Measurements from ENCODE around the gene DNAJC16. TPM values are rescaled to one million over a fixed set of nuclear protein-coding genes. Genes with fewer than 3 reads are reported as not detected.

Gene DNAJC16
- total RNA-seq, 1 experiment from 2014 or later, result 23.2 TPM

DNA sequence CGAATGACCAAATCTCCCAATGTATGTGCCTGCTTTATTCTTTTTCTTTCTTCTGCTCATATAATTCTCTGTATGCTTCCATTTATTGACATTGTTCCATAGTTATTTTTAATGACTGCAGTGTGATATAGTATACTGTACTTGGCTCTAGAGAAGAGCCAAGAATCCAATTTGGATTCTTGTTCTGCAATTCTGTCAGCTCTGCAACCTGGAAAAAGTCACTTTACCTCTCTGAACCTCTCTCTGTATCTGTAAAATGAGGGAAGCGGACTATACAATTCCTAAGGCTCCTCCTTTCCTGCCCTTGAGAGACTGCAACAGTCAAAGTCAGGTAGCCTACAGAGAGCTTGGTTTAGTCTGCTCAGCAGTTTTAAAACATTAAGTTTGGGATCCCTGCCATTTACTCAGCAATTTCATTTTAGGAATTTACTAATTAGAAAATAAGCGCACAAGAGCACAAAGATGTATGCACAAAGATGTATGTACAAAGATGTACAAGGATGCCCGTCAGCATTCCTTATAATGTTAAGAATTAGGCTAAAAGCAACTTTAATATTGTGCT, 14.7 kb downstream of the DNAJC16 start:
- no peaks in the 10 kb centered on the region for H3K9me3 ChIP-seq (replicated peaks)
- H3K4me1 ChIP-seq, result no peaks in the 10 kb centered on the region
- DNase-seq, result no peak
- H3K4me3 ChIP-seq, result no peak overlapping the region
- H3K27me3 ChIP-seq, result no peaks in the 10 kb centered on the region
- H3K36me3 ChIP-seq, result peaks cover 32% of the 10 kb centered on the region
- no peak overlapping the region for H3K27ac ChIP-seq

DNA sequence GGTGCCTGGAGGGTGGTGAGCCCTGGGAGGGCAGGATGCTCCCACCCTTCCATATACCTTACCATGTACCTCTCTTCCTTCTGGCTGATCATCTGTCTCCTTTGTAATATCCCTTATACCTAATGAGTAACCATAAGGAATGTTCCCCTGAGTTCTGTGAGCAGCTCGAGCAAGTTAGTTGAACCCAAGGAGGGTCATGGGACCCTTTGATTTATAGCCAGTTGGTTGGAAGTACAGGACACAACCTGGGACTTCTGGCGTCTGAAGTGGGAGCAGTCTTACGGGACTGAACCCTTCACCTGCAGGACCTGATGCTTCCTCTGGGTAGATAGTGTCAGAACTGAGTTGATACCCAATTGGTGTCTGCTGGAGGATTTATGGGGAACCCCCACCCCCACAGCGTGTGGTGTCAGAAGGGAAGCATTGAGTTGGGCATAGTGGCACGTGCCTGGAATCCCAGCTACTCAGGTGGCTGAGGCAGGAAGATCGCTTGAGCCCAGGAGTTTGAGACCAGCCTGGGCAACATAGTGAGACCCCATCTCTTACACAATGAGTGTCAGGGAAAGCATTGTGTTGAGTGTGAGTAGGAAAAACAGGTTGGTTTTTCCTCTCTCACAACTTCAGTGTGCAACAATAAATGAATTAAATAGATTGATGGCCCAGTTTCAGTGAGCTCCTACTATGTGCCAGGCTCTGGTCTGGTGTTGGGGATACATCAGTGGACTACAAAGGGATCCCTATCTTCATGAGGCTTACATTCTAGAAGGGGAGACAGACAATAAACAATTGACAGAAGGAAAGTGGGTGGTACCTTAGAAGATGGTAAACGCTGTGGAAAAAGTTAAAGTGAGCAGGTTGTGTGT, 16.0 kb downstream of the DNAJC16 start:
- no peak overlapping the region for H3K27ac ChIP-seq

DNA sequence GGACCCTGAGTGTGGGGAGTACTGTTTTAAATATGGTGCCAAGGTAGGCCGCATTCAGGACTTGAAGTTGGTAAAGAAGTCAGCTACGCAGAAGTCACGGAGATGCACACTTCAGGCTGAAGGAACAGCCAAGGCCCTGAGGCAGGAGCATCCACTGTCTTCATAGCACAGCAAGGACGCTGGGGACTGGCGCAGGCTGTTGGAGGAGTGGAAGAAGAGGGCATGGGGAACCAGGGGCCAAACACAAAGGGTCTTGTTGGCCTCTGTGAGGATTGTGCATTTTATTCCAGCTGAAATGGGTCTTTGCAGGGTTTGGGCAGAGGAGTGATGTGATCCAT, 16.6 kb downstream of the DNAJC16 start:
- Histone ChIP-seq H3K36me3 (peaks cover 27% of the 10 kb centered on the region), H3K9me3 (replicated peaks) (no peaks in the 10 kb centered on the region), H3K27ac (no peak overlapping the region), H3K4me3 (no peak overlapping the region), H3K27me3 (no peaks in the 10 kb centered on the region), H3K4me1 (no peaks in the 10 kb centered on the region)
- DNase-seq, result no peak

More for the DNA sequence above, 16.0 kb downstream of the DNAJC16 start:
- no peak overlapping the region for H3K4me3 ChIP-seq
- no peaks in the 10 kb centered on the region for H3K9me3 ChIP-seq (replicated peaks)
- H3K4me1 ChIP-seq, result no peaks in the 10 kb centered on the region
- no peaks in the 10 kb centered on the region for H3K27me3 ChIP-seq
- peaks cover 22% of the 10 kb centered on the region for H3K36me3 ChIP-seq
- no peak for DNase-seq

DNA sequence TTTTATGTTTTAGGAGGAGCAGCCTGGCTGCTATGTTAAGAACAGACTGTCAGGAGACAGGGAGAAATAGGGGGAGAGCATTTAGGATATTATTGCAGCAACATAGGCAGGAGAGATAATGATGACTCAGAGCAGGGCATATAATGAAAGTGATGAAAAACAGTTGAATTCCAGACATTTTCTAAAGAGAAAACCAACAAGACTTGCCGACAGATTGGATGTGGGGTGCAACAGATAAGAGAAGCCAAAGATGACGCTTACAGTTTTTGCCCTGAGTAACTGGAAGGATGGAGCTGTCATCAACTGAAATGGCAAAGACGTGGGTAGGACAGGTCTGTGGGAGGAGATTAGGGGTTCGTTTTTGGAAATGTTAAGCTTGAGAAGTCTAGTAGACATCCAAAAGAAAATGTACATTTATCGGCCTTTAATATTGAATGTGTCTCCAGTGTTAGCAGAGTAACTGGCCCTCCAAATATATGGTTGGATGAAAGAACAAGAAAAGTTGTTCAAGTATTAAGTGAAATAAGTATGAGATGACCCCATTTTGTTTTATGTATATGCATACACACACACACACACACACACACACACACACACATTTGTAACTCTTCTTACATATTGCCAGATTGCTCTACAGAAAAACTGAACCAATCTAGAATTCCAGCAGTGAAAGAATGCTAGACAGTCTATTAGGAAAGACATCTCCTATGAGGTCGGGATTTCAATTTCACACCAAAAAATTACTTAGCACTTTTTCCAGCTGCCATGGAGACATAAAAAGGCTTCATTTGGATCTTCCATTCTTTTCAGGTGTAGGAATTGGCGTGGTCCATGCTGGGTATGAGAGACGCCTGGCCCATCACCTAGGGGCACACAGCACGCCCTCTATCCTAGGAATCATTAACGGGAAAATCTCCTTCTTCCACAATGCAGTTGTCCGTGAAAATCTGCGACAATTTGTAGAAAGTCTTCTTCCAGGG, 17.2 kb downstream of the DNAJC16 start:
- no peak overlapping the region for H3K4me3 ChIP-seq
- no peaks in the 10 kb centered on the region for H3K27me3 ChIP-seq
- H3K27ac ChIP-seq, result no peak overlapping the region
- H3K4me1 ChIP-seq, result no peaks in the 10 kb centered on the region
- peaks cover 32% of the 10 kb centered on the region for H3K36me3 ChIP-seq
- DNase-seq, result no peak
- no peaks in the 10 kb centered on the region for H3K9me3 ChIP-seq (replicated peaks)

DNA sequence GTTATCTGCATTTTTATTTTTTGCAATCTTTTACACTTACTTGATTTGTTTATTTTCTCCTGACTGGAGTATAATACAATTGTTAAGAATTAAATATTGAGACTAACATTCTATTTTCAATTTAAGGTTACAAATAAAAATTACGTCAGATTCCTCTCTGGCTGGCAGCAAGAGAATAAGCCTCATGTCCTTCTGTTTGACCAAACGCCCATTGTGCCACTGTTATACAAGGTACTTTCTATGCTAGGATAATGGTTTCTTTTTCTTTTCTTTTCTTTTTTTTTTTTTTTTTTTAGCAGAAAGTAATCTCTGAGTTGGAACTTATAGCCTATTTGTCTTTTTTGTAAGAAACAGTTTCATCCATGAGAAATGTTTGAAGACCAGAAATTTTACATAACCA, 20.0 kb downstream of the DNAJC16 start:
- Histone ChIP-seq H3K27me3 (no peaks in the 10 kb centered on the region), H3K9me3 (replicated peaks) (no peaks in the 10 kb centered on the region), H3K4me1 (no peaks in the 10 kb centered on the region), H3K4me3 (no peak overlapping the region), H3K36me3 (peaks cover 30% of the 10 kb centered on the region), H3K27ac (no peak overlapping the region)
- DNase-seq, result no peak

DNA sequence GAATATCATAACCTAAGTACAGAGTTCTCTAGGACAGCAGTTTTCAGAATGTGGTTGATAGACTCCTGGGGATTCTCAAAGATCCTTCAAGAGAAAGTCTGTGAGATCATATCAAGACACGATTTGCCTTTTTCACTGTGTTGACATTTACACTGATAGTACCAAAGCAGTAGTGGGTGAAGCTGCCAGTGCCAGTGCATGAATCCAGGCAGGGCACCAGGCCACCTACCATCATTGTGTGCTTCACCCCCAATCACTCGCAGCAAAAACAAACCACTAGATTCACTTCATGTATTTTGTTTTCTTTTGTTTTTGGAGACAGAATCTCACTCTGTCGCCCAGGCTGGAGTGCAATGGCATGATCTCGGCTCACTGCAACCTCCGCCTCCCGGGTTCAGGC, 23.9 kb downstream of the DNAJC16 start:
- no peaks in the 10 kb centered on the region for H3K27me3 ChIP-seq
- DNase-seq, result no peak
- peaks cover 19% of the 10 kb centered on the region for H3K36me3 ChIP-seq
- H3K4me3 ChIP-seq, result no peak overlapping the region
- no peaks in the 10 kb centered on the region for H3K4me1 ChIP-seq
- no peaks in the 10 kb centered on the region for H3K9me3 ChIP-seq (replicated peaks)
- H3K27ac ChIP-seq, result no peak overlapping the region

DNA sequence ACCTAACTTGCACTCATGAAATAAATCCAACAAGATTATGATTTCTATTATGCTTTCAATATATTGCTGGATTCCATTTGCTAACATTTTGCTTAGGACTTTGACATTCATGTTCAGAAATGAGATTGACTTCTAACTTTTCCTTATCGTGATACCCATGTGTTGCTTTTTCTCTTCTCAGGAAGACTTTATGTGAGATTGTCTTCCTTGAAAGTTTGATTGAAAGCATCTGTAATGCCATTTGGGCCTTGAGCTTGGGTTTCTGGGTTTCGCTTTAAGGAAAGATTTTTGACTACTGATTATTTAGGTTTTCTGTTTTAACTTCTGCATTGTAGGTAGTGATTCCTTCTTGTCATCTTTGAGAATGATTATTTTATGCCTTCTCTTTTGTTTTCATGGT, 30.4 kb downstream of the DNAJC16 start:
- Histone ChIP-seq H3K4me3 (no peak overlapping the region), H3K27ac (no peak overlapping the region), H3K9me3 (replicated peaks) (no peaks in the 10 kb centered on the region), H3K36me3 (peaks cover 16% of the 10 kb centered on the region), H3K4me1 (no peaks in the 10 kb centered on the region), H3K27me3 (no peaks in the 10 kb centered on the region)
- DNase-seq, result no peak

DNA sequence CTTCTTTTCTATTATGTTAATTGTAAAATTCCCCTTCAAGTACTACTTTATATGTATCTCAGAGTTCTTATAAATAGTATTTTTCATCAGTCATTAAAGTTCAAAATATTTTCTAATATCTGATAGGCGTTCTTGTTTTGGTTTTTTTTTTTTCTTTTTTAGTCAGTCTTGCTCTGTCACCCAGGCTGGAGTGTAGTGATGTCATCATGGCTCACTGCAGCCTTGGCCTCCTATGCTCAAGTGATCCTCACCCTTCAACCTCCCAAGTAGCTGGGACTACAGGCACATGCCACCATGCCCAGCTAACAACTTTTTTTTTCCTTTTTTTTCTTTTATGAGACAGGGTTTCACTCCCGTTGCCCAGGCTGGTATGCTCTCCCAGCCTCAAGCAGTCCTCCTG, 30.9 kb downstream of the DNAJC16 start:
- H3K4me3 ChIP-seq, result no peak overlapping the region

DNA sequence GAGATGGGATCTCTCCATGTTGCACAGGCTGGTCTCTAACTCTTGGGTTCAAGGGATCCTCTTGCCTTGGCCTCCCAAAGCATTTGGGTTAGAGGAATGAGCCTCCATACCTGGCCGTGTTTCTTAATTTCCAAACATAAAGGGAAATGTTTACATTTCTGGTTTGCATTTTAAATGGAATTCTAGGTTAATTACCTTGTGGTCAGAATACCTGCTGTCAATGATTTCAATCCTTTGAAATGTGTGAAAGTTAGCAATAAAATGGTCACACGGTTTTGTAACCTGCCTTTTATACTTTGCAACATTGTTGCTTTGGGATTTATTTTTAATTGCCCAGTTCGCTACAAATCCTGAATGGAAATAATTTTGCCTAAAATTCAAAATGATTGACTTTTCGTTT, 31.9 kb downstream of the DNAJC16 start:
- no peak for DNase-seq
- no peak overlapping the region for H3K27ac ChIP-seq
- H3K4me3 ChIP-seq, result no peak overlapping the region

More for the DNA sequence above, 30.9 kb downstream of the DNAJC16 start:
- no peak for DNase-seq
- Histone ChIP-seq H3K27me3 (no peaks in the 10 kb centered on the region), H3K27ac (no peak overlapping the region), H3K9me3 (replicated peaks) (no peaks in the 10 kb centered on the region), H3K36me3 (peaks cover 21% of the 10 kb centered on the region), H3K4me1 (no peaks in the 10 kb centered on the region)

DNA sequence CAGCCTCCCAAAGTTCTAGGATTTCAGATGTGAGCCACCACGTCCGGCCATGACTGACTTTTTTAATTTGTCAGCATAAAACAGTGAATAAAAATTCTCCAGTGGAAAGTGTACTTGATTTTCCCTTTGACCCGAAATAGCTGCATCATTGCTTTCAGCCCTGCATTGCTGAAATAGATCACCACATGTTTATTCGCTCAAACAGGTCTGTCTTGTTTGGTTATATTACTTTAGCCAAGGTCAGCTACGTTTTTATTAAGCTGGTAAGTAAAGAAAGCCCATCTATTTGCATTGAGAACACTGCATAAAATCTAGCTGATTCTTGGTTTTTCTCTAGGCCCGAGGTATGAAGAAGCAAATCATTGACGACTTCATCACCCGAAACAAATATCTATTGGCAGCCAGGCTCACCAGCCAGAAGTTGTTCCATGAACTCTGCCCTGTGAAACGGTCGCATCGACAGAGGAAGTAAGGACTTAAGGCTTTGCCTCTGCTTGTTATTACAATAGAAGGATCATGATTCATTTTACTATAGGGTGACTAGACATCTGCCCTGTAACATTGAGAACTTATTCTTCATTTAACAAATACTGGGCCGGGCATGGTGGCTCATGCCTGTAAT, 32.7 kb downstream of the DNAJC16 start:
- no peaks in the 10 kb centered on the region for H3K9me3 ChIP-seq (replicated peaks)
- H3K36me3 ChIP-seq, result peaks cover 27% of the 10 kb centered on the region
- H3K27ac ChIP-seq, result no peak overlapping the region
- H3K4me1 ChIP-seq, result no peaks in the 10 kb centered on the region
- no peak overlapping the region for H3K4me3 ChIP-seq
- no peak for DNase-seq
- no peaks in the 10 kb centered on the region for H3K27me3 ChIP-seq

More for the DNA sequence above, 31.9 kb downstream of the DNAJC16 start:
- Histone ChIP-seq H3K36me3 (peaks cover 27% of the 10 kb centered on the region), H3K4me1 (no peaks in the 10 kb centered on the region), H3K9me3 (replicated peaks) (no peaks in the 10 kb centered on the region), H3K27me3 (no peaks in the 10 kb centered on the region)

DNA sequence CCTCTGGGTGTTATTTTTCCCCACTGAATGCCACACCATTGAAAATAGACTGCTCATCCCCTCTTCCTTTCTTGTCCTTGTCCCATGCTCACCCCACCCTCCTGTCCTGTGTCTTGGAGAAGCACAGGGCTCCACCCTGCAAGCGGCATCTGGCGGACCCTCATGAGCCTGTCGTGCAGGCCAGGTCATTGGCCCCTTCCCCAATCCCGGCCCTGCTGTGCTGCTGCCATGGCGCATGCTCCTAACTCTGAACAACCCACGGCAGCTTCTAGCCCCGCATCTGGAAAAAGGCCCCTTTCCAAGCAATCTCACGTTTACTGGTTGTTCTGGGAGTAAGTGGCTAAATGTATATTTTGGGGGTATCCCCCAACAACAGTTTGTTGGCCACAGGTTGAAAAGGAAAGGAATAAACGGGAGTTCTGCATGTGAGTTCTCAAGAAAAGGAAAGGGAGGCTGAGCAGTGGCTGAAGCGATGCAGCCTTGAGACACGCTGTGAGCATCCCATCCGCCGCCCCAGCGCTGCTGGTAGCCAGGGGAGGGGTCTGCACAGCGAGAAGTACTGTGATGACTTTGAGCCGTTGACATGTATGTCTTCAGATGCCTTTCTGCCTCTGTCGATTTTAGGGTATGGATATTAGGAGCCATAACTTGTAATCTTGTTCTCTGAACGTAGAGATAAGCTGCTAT, 41.9 kb downstream of the DNAJC16 start:
- no peak overlapping the region for H3K4me3 ChIP-seq
- DNase-seq, result no peak
- H3K27ac ChIP-seq, result no peak overlapping the region
- peaks cover 39% of the 10 kb centered on the region for H3K36me3 ChIP-seq
- H3K9me3 ChIP-seq (replicated peaks), result no peaks in the 10 kb centered on the region
- peaks cover 6% of the 10 kb centered on the region; the same call in 1 of the 2 replicates for H3K4me1 ChIP-seq
- H3K27me3 ChIP-seq, result no peaks in the 10 kb centered on the region

DNA sequence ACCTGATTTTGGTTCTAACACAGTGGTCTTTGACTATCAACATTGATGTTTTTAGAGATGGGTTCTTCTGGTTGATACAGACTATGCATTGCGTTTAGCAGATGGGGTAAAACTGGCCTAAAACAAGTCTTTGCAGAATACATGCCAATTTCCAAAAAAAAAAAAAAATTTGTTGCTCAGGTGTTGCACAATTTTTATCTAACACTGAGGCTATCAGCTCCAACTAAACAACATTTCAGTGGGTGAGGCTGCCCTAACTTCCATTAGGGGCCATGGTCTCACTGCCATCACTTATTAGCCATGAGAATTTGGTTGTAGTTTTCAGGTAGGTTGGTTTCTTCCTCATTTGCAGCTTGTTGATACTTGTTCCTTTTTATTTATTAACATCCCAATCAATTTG, 44.2 kb downstream of the DNAJC16 start:
- Histone ChIP-seq H3K4me3 (no peak overlapping the region), H3K36me3 (peaks cover 28% of the 10 kb centered on the region), H3K27me3 (no peaks in the 10 kb centered on the region), H3K9me3 (replicated peaks) (no peaks in the 10 kb centered on the region), H3K4me1 (peaks cover 6% of the 10 kb centered on the region; the same call in 1 of the 2 replicates), H3K27ac (no peak overlapping the region)
- no peak for DNase-seq

DNA sequence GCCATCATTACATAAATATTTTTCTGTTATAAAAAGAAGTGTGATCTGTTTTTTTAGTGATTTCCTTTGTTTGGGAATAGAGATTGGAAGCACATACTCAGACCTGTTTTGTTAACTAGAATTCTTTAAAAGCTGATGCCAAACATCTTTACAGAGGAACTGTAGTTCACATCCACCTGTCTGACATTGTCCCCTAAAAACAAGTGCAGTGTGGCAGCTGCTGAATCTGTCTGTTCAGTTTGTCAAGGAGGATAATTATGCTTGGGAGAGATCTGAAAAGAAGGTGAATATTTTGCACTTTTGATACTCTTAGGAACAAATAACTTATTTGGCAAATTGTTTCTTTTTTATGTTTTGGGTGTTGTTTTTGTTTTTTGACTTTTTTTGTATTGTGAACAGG, 44.6 kb downstream of the DNAJC16 start:
- DNase-seq, result peak in 1 of 2 experiments; percentile 21
- Histone ChIP-seq H3K36me3 (peaks cover 24% of the 10 kb centered on the region), H3K27ac (no peak overlapping the region)

DNA sequence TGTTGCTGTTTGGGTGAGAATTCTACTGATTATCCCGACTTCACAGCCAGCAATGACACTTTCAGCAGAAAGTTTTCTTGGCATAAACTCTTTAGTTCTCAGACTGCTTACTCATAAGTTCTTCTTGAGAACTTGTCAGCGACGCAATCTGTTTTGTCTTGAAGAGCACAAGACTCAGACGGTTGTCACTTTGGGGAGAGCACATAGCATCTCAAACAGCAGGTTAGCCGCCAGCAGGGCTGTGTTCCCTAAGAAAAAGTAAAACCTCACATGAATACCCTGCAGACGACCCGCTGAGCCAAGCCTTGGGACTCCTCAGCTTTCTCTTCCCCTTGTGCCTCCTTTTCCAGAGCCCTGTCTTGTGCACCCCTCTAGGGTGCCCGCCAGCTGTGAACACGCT, 46.8 kb downstream of the DNAJC16 start:
- no peak for DNase-seq
- Histone ChIP-seq H3K36me3 (peaks cover 6% of the 10 kb centered on the region; the same call in 1 of the 2 replicates), H3K27ac (no peak overlapping the region), H3K4me1 (peaks cover 6% of the 10 kb centered on the region; the same call in 1 of the 2 replicates), H3K27me3 (no peaks in the 10 kb centered on the region), H3K9me3 (replicated peaks) (no peaks in the 10 kb centered on the region), H3K4me3 (no peak overlapping the region)

More for the DNA sequence above, 44.6 kb downstream of the DNAJC16 start:
- H3K4me1 ChIP-seq, result peaks cover 6% of the 10 kb centered on the region; the same call in 1 of the 2 replicates
- H3K27me3 ChIP-seq, result no peaks in the 10 kb centered on the region
- H3K9me3 ChIP-seq (replicated peaks), result no peaks in the 10 kb centered on the region
- H3K4me3 ChIP-seq, result no peak overlapping the region
